ENCODE results near the gene ATG16L1.
A peak's percentile ranks its signal among the peaks of the same experiment; 100 is the strongest.

The ATG16L1 gene

GRCh38 chr2:233259730-233260129, 8.3 kb downstream of the ATG16L1 start:
- Mint-ChIP-seq H3K27ac (peak overlapping the region; percentile 39), H3K4me3 (no peak overlapping the region), H3K9me3 (no peaks in the 10 kb centered on the region), H3K4me1 (peaks cover 27% of the 10 kb centered on the region), H3K27me3 (no peaks in the 10 kb centered on the region), H3K36me3 (peaks cover 42% of the 10 kb centered on the region)
- ATAC-seq (ENCODE audit: low read depth), result no peak
- DNase-seq (ENCODE audit: low spot score in 2 of 2), result no peak

GRCh38 chr2:233260661-233261060, 9.2 kb downstream of the ATG16L1 start:
- H3K9me3 Mint-ChIP-seq, result no peaks in the 10 kb centered on the region
- H3K27ac Mint-ChIP-seq, result peak overlapping the region; percentile 62
- peaks cover 46% of the 10 kb centered on the region for H3K36me3 Mint-ChIP-seq
- ATAC-seq (ENCODE audit: low read depth), result no peak
- no peak overlapping the region for H3K4me3 Mint-ChIP-seq
- no peaks in the 10 kb centered on the region for H3K27me3 Mint-ChIP-seq
- peaks cover 21% of the 10 kb centered on the region for H3K4me1 Mint-ChIP-seq
- no peak for DNase-seq (ENCODE audit: low spot score in 2 of 2)

DNA sequence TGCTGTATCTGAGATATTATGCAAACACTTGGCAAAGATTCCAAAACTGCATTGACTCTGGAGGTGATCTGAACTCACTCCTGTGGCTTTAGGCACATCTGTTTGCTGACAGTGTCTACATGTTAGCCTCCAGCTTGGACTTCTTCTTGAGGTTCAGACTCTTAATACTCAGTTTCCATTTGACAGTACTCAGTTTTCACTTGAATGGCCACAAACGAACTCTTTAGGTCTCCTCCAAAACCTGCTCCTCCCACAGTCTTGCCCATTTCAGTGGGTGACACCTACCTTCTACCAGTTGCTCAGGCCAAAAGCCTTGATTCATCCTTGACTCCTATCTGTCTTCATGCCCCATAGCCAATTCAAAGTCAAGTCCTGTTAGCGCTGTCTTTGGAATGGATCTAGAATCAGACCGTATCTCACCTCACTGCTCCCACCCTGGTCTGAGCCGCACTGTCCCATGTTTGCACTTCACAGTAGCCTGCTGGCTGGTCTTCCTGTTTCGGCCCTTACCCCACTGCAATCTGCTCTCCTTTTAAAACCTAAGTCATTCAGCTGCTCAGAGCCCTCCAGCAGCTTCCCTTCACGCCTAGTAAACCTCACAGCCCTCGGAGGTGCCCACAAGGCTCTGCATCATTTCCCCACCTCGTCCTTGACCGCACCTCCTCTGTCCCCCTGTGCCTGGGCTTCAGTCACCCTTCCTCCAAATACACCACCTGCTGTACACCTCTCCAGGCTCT, 10.5 kb downstream of the ATG16L1 start:
- peaks cover 26% of the 10 kb centered on the region for H3K4me1 Mint-ChIP-seq
- no peak for DNase-seq (ENCODE audit: low spot score in 2 of 2)

GRCh38 chr2:233262562-233262961, 11.1 kb downstream of the ATG16L1 start:
- H3K36me3 Mint-ChIP-seq, result peaks cover 58% of the 10 kb centered on the region
- peak overlapping the region; percentile 54 for H3K4me3 Mint-ChIP-seq

More for the DNA sequence above, 10.5 kb downstream of the ATG16L1 start:
- H3K27me3 Mint-ChIP-seq, result no peaks in the 10 kb centered on the region
- H3K4me3 Mint-ChIP-seq, result peak overlapping the region; percentile 54
- H3K36me3 Mint-ChIP-seq, result peaks cover 58% of the 10 kb centered on the region
- no peak for ATAC-seq (ENCODE audit: low read depth)
- H3K27ac Mint-ChIP-seq, result peak overlapping the region; percentile 81
- no peaks in the 10 kb centered on the region for H3K9me3 Mint-ChIP-seq

GRCh38 chr2:233263045-233263570, 11.6 kb downstream of the ATG16L1 start:
- DNase-seq (ENCODE audit: low spot score in 2 of 2), result no peak
- Mint-ChIP-seq H3K9me3 (no peaks in the 10 kb centered on the region), H3K27ac (peak overlapping the region; percentile 81), H3K4me1 (peaks cover 33% of the 10 kb centered on the region), H3K27me3 (no peaks in the 10 kb centered on the region), H3K36me3 (peaks cover 56% of the 10 kb centered on the region), H3K4me3 (no peak overlapping the region)
- no peak for ATAC-seq (ENCODE audit: low read depth)

More at GRCh38 chr2:233262562-233262961, 11.1 kb downstream of the ATG16L1 start:
- ATAC-seq (ENCODE audit: low read depth) (no peak), DNase-seq (ENCODE audit: low spot score in 2 of 2) (no peak)
- Mint-ChIP-seq H3K4me1 (peaks cover 28% of the 10 kb centered on the region), H3K27me3 (no peaks in the 10 kb centered on the region), H3K9me3 (no peaks in the 10 kb centered on the region), H3K27ac (peak overlapping the region; percentile 81)

DNA sequence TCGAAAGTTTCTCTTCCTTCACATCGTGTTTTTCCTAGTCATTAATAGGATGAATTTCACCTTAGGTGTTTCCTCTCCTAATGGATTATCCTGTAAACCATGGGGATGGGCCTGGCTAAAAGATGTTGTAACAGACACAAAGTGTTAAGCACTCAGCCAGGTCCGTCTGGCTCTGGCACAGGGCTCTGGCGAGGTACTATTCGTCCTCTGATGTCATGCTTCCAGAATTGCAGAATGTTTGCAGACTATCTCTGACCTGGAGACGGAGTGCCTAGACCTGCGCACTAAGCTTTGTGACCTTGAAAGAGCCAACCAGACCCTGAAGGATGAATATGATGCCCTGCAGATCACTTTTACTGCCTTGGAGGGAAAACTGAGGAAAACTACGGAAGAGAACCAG, 13.2 kb downstream of the ATG16L1 start:
- Mint-ChIP-seq H3K4me1 (peaks cover 37% of the 10 kb centered on the region), H3K4me3 (no peak overlapping the region), H3K27ac (no peak overlapping the region), H3K9me3 (no peaks in the 10 kb centered on the region), H3K36me3 (peaks cover 51% of the 10 kb centered on the region), H3K27me3 (no peaks in the 10 kb centered on the region)
- DNase-seq (ENCODE audit: low spot score in 2 of 2), result no peak
- no peak for ATAC-seq (ENCODE audit: low read depth)

DNA sequence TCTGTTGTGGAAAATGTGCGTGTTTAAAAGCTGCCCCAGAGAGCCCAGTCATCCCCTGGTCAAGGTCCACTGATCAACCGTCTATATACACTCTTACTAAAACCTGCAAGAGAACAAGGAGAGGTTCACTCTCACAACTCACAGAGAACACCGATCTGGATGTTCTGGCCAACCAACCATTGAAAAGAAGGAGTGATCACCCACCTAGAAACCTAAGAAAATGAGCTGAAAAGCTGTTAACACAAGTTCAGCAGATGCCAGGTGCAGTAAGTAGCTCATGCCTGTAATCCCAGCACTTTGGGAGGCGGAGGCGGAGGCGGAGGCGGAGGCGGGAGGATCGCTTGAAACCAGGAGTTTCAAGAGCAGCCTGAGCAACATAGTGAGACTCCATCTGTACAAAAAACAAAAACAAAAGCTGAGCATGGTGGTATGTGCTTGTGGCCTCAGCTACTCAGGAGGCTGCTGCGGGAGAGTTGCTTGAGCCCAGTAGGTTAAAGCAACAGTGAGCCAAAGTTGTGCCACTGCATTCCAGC, 14.5 kb downstream of the ATG16L1 start:
- no peaks in the 10 kb centered on the region for H3K9me3 Mint-ChIP-seq

DNA sequence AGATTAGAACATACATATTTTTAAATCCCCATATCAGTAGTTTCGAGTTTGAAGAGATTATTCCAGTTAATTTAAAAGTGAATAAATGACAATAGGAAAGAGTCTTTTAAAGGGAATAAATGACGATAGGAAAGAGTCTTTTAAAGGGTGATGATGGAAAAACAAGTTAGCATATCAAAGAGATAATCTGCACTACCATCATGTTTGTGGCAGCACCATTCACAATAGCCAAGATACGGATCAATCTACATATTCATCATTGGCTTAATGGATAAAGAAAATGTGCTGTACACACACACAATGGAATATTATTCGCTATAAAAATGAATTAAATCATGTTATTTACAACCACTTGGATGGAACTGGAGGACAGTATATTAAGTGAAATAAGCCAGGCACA, 15.0 kb downstream of the ATG16L1 start:
- H3K27ac Mint-ChIP-seq, result peak overlapping the region; percentile 94
- H3K27me3 Mint-ChIP-seq, result no peaks in the 10 kb centered on the region
- DNase-seq (ENCODE audit: low spot score in 2 of 2) (no peak), ATAC-seq (ENCODE audit: low read depth) (no peak)
- H3K4me1 Mint-ChIP-seq, result peaks cover 43% of the 10 kb centered on the region
- H3K9me3 Mint-ChIP-seq, result no peaks in the 10 kb centered on the region
- peaks cover 44% of the 10 kb centered on the region for H3K36me3 Mint-ChIP-seq
- no peak overlapping the region for H3K4me3 Mint-ChIP-seq

More for the DNA sequence above, 14.5 kb downstream of the ATG16L1 start:
- Mint-ChIP-seq H3K27me3 (no peaks in the 10 kb centered on the region), H3K4me3 (no peak overlapping the region), H3K4me1 (peaks cover 42% of the 10 kb centered on the region), H3K36me3 (peaks cover 46% of the 10 kb centered on the region), H3K27ac (peak overlapping the region; percentile 68)
- DNase-seq (ENCODE audit: low spot score in 2 of 2) (no peak), ATAC-seq (ENCODE audit: low read depth) (no peak)

- Mint-ChIP-seq H3K27me3 (no peaks in the 10 kb centered on the region), H3K36me3 (peaks cover 42% of the 10 kb centered on the region), H3K4me3 (peak overlapping the region; percentile 53), H3K27ac (peak overlapping the region; percentile 94), H3K9me3 (no peaks in the 10 kb centered on the region), H3K4me1 (peaks cover 34% of the 10 kb centered on the region)
- ATAC-seq (ENCODE audit: low read depth), result peak; percentile 97
- DNase-seq (ENCODE audit: low spot score in 2 of 2), result peak; percentile 44 to 55
Observed at GRCh38 chr2:233267516-233268245, 16.2 kb downstream of the ATG16L1 start.

- peak overlapping the region; percentile 78 for H3K27ac Mint-ChIP-seq
- peaks cover 35% of the 10 kb centered on the region for H3K4me1 Mint-ChIP-seq
- H3K4me3 Mint-ChIP-seq, result peak overlapping the region; percentile 62
- no peaks in the 10 kb centered on the region for H3K9me3 Mint-ChIP-seq
- DNase-seq (ENCODE audit: low spot score in 2 of 2) (no peak), ATAC-seq (ENCODE audit: low read depth) (no peak)
- peaks cover 44% of the 10 kb centered on the region for H3K36me3 Mint-ChIP-seq
- no peaks in the 10 kb centered on the region for H3K27me3 Mint-ChIP-seq
Observed at GRCh38 chr2:233270366-233270765, 18.9 kb downstream of the ATG16L1 start.

- Mint-ChIP-seq H3K4me1 (peaks cover 33% of the 10 kb centered on the region), H3K4me3 (peak overlapping the region; percentile 62), H3K27me3 (no peaks in the 10 kb centered on the region), H3K9me3 (no peaks in the 10 kb centered on the region), H3K27ac (peak overlapping the region; percentile 78), H3K36me3 (peaks cover 43% of the 10 kb centered on the region)
- no peak for ATAC-seq (ENCODE audit: low read depth)
- no peak for DNase-seq (ENCODE audit: low spot score in 2 of 2)
Observed at GRCh38 chr2:233270951-233271350, 19.5 kb downstream of the ATG16L1 start.

GRCh38 chr2:233271693-233272092, 20.2 kb downstream of the ATG16L1 start:
- Mint-ChIP-seq H3K9me3 (no peaks in the 10 kb centered on the region), H3K4me1 (peaks cover 32% of the 10 kb centered on the region), H3K4me3 (no peak overlapping the region), H3K27me3 (no peaks in the 10 kb centered on the region), H3K27ac (no peak overlapping the region), H3K36me3 (peaks cover 39% of the 10 kb centered on the region)
- ATAC-seq (ENCODE audit: low read depth), result no peak
- no peak for DNase-seq (ENCODE audit: low spot score in 2 of 2)

DNA sequence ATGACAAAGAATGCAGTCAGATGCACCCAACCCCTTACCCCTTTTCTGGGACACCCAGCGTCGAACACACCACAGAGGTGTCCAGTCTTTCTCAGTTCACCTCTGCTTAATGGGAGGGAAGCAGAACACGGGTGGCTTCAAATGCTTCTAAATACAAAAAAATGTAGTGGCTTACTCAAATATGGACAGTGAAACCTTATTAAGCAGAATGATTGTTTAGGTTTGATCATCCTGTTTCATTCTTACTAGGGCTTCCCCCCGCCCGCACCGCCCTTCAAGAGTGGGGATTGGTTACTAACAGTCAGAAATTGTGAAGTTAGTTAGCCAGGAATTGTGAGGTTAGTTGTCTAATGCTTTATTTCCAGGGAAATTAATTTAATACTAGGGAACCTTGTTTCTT, 21.6 kb downstream of the ATG16L1 start:
- DNase-seq (ENCODE audit: low spot score in 2 of 2), result no peak
- no peak for ATAC-seq (ENCODE audit: low read depth)
- Mint-ChIP-seq H3K4me1 (peaks cover 23% of the 10 kb centered on the region), H3K27me3 (no peaks in the 10 kb centered on the region), H3K4me3 (no peak overlapping the region), H3K36me3 (peaks cover 47% of the 10 kb centered on the region), H3K27ac (no peak overlapping the region), H3K9me3 (no peaks in the 10 kb centered on the region)

- peaks cover 14% of the 10 kb centered on the region for H3K4me1 Mint-ChIP-seq
- no peaks in the 10 kb centered on the region for H3K27me3 Mint-ChIP-seq
- ATAC-seq (ENCODE audit: low read depth) (no peak), DNase-seq (ENCODE audit: low spot score in 2 of 2) (no peak)
- H3K36me3 Mint-ChIP-seq, result peaks cover 45% of the 10 kb centered on the region
- H3K4me3 Mint-ChIP-seq, result no peak overlapping the region
- H3K9me3 Mint-ChIP-seq, result no peaks in the 10 kb centered on the region
- H3K27ac Mint-ChIP-seq, result no peak overlapping the region
Observed at GRCh38 chr2:233275223-233275622, 23.8 kb downstream of the ATG16L1 start.

Data from memory B cell (primary cell).